Vagina (tissue), 2 donors: ENCODE measurements around the gene HAUS8. TPM values are rescaled to one million over a fixed set of nuclear protein-coding genes. Genes with fewer than 3 reads are reported as not detected.

Source experiments
- DNase-seq, 2 donors: peaks; one replicate each; pipeline ENCODE4 v3.0.0-alpha.2; 2017; ENCODE audit errors: extremely low spot score in 2 of 2
- H3K27ac ChIP-seq: fragments of 200-600 bp; sonication (generic); one replicate; pipeline ENCODE4 v1.5.1; 2019
- H3K27me3 ChIP-seq: fragments of 200-600 bp; sonication (generic); one replicate; pipeline ENCODE4 v1.5.1; 2019
- H3K36me3 ChIP-seq, 2 donors: fragments of 200-600 bp; sonication (generic); one replicate each; pipeline ENCODE4 v1.5.1; 2017 to 2019
- H3K4me1 ChIP-seq: fragments of 200-600 bp; sonication (generic); one replicate; pipeline ENCODE4 v1.5.1; 2019
- H3K4me3 ChIP-seq, 2 donors: fragments of 200-600 bp; sonication (generic); 1 replicate in 1 of 2; 2 replicates in 1 of 2; pipeline ENCODE4 v1.5.1; 2016 to 2019
- H3K9me3 ChIP-seq: fragments of 200-600 bp; sonication (generic); one replicate; pipeline ENCODE4 v1.5.1; 2019
- POLR2A ChIP-seq, 2 donors: fragments of 450-650 bp; IDR thresholded peaks; one replicate each; pipeline ENCODE4 v1.6.1; 2017; ENCODE audit warnings: antibody characterized with exemption in 2 of 2, mild to moderate bottlenecking in 2 of 2, moderate library complexity in 2 of 2
- POLR2AphosphoS5 ChIP-seq, 2 donors: sonication (generic); formaldehyde crosslinking; IDR thresholded peaks; one replicate each; pipeline ENCODE4 v1.9.0; 2017; ENCODE audit warnings: antibody characterized with exemption in 2 of 2, mild to moderate bottlenecking in 2 of 2, low read depth in 1 of 2; ENCODE audit not compliant: insufficient read depth in 1 of 2
- intact Hi-C: fragments of 100-400 bp; cut with DNase I; formaldehyde crosslinking; loops from one replicate; pipeline ENCODE4 v1.15.1; 2023
- total RNA-seq: library from RNA; depleted of rRNA; stranded (reverse); fragments of >200 nt; gene quantifications from one replicate; pipeline ENCODE4 v1.2.3, GENCODE V29; 2016
- TF ChIP-seq, protein P1 (sequence below), 3 experiments: fragments of 450-650 bp in 2 of 3; fragments of 200-600 bp in 1 of 3; sonication (generic) in 1 of 3; IDR thresholded peaks; one replicate each; pipeline ENCODE4 v1.5.1; 2017 to 2019; ENCODE audit warnings: antibody characterized with exemption in 3 of 3, mild to moderate bottlenecking in 2 of 3, moderate library complexity in 2 of 3

Gene HAUS8
- total RNA-seq, 1 donor from 2014 or later = 4.7 TPM

DNA sequence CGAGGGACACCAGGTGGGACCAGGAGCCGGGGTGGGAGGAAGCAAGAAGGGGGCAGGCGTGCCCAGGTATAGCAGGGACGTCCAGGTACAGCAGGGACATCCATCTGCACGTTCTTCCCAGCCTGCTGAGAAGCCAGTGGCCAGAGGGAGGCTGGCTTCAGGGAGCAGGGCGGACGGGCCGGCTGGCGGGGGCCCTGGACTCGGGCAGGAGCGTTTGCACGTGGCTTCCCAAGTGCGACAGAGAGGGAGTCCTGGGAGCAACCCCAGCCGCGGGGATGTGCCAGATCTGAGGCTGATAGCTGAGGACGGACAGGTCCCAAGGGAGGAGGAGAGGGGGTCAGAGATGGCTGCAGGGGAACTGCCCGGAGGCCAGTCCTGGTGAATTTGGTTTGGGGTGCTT lies 37.0 kb upstream of the HAUS8 start:
- Histone ChIP-seq H3K27me3 (no peaks in the 10 kb centered on the region), H3K9me3 (no peaks in the 10 kb centered on the region), H3K36me3 (no peaks in the 10 kb centered on the region), H3K4me3 (no peak overlapping the region), H3K27ac (peak overlapping the region; percentile 32), H3K4me1 (peaks cover 65% of the 10 kb centered on the region)
- intact Hi-C loops = no loop called here
- no peak for DNase-seq
- TF ChIP-seq, protein P1, sequence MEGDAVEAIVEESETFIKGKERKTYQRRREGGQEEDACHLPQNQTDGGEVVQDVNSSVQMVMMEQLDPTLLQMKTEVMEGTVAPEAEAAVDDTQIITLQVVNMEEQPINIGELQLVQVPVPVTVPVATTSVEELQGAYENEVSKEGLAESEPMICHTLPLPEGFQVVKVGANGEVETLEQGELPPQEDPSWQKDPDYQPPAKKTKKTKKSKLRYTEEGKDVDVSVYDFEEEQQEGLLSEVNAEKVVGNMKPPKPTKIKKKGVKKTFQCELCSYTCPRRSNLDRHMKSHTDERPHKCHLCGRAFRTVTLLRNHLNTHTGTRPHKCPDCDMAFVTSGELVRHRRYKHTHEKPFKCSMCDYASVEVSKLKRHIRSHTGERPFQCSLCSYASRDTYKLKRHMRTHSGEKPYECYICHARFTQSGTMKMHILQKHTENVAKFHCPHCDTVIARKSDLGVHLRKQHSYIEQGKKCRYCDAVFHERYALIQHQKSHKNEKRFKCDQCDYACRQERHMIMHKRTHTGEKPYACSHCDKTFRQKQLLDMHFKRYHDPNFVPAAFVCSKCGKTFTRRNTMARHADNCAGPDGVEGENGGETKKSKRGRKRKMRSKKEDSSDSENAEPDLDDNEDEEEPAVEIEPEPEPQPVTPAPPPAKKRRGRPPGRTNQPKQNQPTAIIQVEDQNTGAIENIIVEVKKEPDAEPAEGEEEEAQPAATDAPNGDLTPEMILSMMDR (IDR thresholded peaks at IDR 0.05) = no peak
- TF ChIP-seq POLR2A (IDR thresholded peaks at IDR 0.05) (no peak), POLR2AphosphoS5 (IDR thresholded peaks at IDR 0.05; ENCODE audit: insufficient read depth in 1 of 2, low read depth in 1 of 2) (no peak)

DNA sequence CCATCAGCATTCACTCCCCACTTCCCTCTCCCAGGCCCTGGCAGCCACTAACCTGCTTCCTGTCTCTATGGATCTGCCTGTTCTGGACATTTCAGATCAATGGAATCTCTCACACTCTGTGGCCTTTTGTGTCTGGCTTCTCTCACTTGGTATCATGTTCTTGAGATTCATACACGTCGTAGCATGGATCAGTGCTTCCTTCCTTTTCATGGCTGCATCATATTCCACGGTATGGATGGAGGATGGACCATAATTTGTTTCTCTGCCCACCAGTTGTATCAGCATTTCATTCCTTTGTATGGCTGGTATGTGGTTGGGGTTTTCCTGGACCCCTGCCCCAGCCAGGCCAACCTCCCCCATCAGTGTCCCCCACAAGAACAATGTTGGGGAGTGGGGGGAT lies 36.5 kb upstream of the HAUS8 start:
- TF ChIP-seq POLR2AphosphoS5 (IDR thresholded peaks at IDR 0.05; ENCODE audit: insufficient read depth in 1 of 2, low read depth in 1 of 2) = no peak
- no peak for TF ChIP-seq POLR2A (IDR thresholded peaks at IDR 0.05)
- TF ChIP-seq, protein P1 (IDR thresholded peaks at IDR 0.05) = no peak

DNA sequence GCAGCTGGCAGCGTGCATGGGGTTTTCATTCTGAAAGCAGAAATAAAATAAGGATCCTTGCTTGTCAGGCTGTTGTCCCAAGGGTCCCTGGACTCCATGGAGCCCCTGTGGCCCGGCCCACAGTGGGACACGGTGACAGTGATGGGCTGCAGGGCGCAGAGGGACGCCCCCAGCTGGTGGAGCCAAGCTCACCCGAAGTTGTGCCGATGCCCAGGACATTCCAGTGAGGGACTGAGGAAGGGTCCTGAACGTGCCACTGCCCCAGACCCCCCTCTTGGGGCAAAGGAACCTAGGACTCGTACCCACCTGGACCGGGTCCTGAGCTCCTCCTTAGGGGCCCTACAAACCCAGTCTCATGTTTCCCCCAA lies 35.3 kb upstream of the HAUS8 start:
- Histone ChIP-seq H3K4me3 (no peak overlapping the region), H3K36me3 (no peaks in the 10 kb centered on the region), H3K9me3 (no peaks in the 10 kb centered on the region), H3K27me3 (no peaks in the 10 kb centered on the region), H3K4me1 (peaks cover 64% of the 10 kb centered on the region), H3K27ac (peak overlapping the region; percentile 82)
- intact Hi-C loops = no loop called here
- no peak for DNase-seq
- TF ChIP-seq POLR2AphosphoS5 (IDR thresholded peaks at IDR 0.05; ENCODE audit: insufficient read depth in 1 of 2, low read depth in 1 of 2) (no peak), POLR2A (IDR thresholded peaks at IDR 0.05) (no peak)
- TF ChIP-seq, protein P1 (IDR thresholded peaks at IDR 0.05) = no peak

More for the DNA sequence above, 36.5 kb upstream of the HAUS8 start:
- Histone ChIP-seq H3K27me3 (no peaks in the 10 kb centered on the region), H3K27ac (peak overlapping the region; percentile 82), H3K9me3 (no peaks in the 10 kb centered on the region), H3K4me1 (peaks cover 65% of the 10 kb centered on the region), H3K36me3 (no peaks in the 10 kb centered on the region), H3K4me3 (no peak overlapping the region)
- no peak for DNase-seq
- intact Hi-C loops = no loop called here

DNA sequence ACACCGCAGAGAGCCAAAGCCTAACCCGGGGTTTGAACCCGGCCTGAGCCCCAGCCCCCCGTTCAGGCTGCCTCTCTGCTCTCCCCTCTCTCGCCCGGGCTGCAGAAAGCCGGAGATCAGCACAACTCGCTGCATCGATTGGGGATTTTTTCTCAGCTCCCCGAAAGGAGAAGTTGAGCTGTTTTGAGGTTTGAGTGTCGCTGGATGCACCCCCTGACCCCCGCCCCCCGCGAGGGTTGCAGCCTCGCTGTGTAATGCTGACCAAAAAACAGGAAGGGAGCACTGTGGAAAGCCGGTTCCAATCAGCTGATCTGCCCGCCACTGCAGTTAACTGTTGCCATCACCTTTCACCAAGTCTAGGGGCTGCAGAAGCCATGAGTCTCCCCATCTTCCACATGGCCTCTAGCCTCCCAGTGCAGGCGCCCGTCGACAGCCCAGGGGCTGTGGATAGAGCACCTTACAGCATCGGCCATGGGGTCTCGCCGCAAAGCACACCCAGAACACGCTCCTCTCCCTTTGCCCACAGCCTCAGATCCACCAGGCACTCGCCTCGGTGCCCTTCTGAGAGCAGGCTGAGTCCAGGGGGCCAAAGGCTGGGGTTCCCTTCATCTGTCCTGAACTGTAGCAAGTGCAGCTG lies 34.8 kb upstream of the HAUS8 start:
- H3K27ac ChIP-seq = peak overlapping the region; percentile 82
- intact Hi-C loops = no loop called here
- no peak for DNase-seq

DNA sequence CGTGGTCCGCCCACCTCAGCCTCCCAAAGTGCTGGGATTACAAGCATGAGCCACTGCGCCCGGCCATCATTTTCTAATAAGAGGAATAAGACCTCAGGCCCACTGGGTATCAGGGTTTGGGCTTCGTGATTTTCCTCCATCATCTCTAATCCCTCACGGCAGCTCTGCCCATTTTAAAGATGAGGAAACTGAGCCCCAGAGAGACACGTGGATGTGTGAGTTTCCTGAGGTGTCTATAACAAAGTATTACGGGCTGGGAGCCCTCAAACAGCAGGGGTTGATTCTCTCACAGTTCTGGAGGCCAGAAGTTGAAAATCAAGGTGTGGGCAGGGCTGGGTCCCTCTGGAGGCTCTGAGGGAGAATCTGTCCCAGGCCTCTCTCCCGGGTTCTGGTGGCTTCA lies 34.0 kb upstream of the HAUS8 start:
- Histone ChIP-seq H3K9me3 (no peaks in the 10 kb centered on the region), H3K27me3 (no peaks in the 10 kb centered on the region), H3K4me3 (no peak overlapping the region), H3K4me1 (peaks cover 72% of the 10 kb centered on the region), H3K27ac (peak overlapping the region; percentile 82), H3K36me3 (peaks cover 0 to 5% of the 10 kb centered on the region in 2 donors)
- intact Hi-C loops = no loop called here
- TF ChIP-seq POLR2A (IDR thresholded peaks at IDR 0.05) = no peak
- TF ChIP-seq POLR2AphosphoS5 (IDR thresholded peaks at IDR 0.05; ENCODE audit: insufficient read depth in 1 of 2, low read depth in 1 of 2) = no peak
- TF ChIP-seq, protein P1 (IDR thresholded peaks at IDR 0.05) = no peak
- DNase-seq = no peak

More for the DNA sequence above, 34.8 kb upstream of the HAUS8 start:
- H3K27me3 ChIP-seq = no peaks in the 10 kb centered on the region
- peaks cover 69% of the 10 kb centered on the region for H3K4me1 ChIP-seq
- H3K36me3 ChIP-seq = no peaks in the 10 kb centered on the region
- H3K9me3 ChIP-seq = no peaks in the 10 kb centered on the region
- TF ChIP-seq, protein P1 (IDR thresholded peaks at IDR 0.05) = no peak
- TF ChIP-seq POLR2A (IDR thresholded peaks at IDR 0.05) = no peak
- TF ChIP-seq POLR2AphosphoS5 (IDR thresholded peaks at IDR 0.05; ENCODE audit: insufficient read depth in 1 of 2, low read depth in 1 of 2) = peak in 1 of 2 donors; percentile 32
- no peak overlapping the region for H3K4me3 ChIP-seq
